K562 (cell line): Measurements from ENCODE around the gene LRRC71. TPM values are rescaled to one million over a fixed set of nuclear protein-coding genes. Genes with fewer than 3 reads are reported as not detected.

Experiments
- DNMT1 ChIP-seq: fragments of 450-650 bp; IDR thresholded peaks from 2 replicates; pipeline ENCODE4 v1.6.1; 2016; ENCODE audit warnings: antibody characterized with exemption, mild to moderate bottlenecking
- FOXA3 ChIP-seq, 2 experiments: fragments of 450-650 bp in 1 of 2; sonication (generic) in 1 of 2; formaldehyde crosslinking; IDR thresholded peaks in 1 of 2; conservative IDR thresholded peaks in 1 of 2; 2 replicates each; pipeline versions ENCODE4 v1.4.0 to v1.8.0; 2020 to 2022; ENCODE audit warnings: mild to moderate bottlenecking in 2 of 2, missing genetic modification reagents in 1 of 2
- JUN ChIP-seq, 2 experiments: sonication (generic) in 1 of 2; formaldehyde crosslinking in 1 of 2; IDR thresholded peaks; 2 replicates each; pipeline versions ENCODE4 v1.6.1 to v1.8.0; 2012 to 2022; ENCODE audit warnings: borderline replicate concordance in 2 of 2, mild to moderate bottlenecking in 2 of 2, improper control_type of control experiment in 1 of 2, low read depth in 1 of 2, low read length in 1 of 2, missing genetic modification reagents in 1 of 2
- KLF16 ChIP-seq: IDR thresholded peaks from 2 replicates; pipeline ENCODE4 v1.6.1; 2016; ENCODE audit warnings: antibody characterized with exemption
- MBD2 ChIP-seq: sonication (generic); IDR thresholded peaks from 2 replicates; pipeline ENCODE4 v1.6.1; 2016; ENCODE audit warnings: low read depth, borderline replicate concordance
- RB1 ChIP-seq: fragments of 450-650 bp; IDR thresholded peaks from 2 replicates; pipeline ENCODE4 v1.6.1; 2017; ENCODE audit warnings: low read depth, mild to moderate bottlenecking
- RBFOX2 ChIP-seq: fragments of 200-400 bp; formaldehyde crosslinking; IDR thresholded peaks from 2 replicates; pipeline ENCODE4 v1.6.1; 2017; ENCODE audit warnings: low read depth, mild to moderate bottlenecking, low read length, moderate library complexity
- ZFPM2 ChIP-seq: fragments of 250-450 bp; sonication (Bioruptor Pico); IDR thresholded peaks from 2 replicates; pipeline ENCODE4 v1.5.1; 2022; ENCODE audit warnings: mild to moderate bottlenecking
- ZNF134 ChIP-seq: fragments of 250-450 bp; sonication (Bioruptor Pico); conservative IDR thresholded peaks from 2 replicates; pipeline ENCODE4 v1.4.0; 2020
- ZNF436 ChIP-seq: fragments of 250-450, 450-650 bp; sonication (Bioruptor Pico); formaldehyde crosslinking; IDR thresholded peaks from 2 replicates; pipeline ENCODE4 v1.7.0; 2020; ENCODE audit warnings: mild to moderate bottlenecking
- polyA plus RNA-seq, 8 experiments: library from polyadenylated mRNA; depleted of rRNA in 4 of 8; stranded (reverse) in 5 of 8; unstranded in 3 of 8; fragments of >200 nt; fragmentation: Nextera tagmentation in 2 of 8; fragmentation: Illumina TruSeq in 1 of 8; extraction: Ambion mirVana in 2 of 8; extraction: Trizol in 1 of 8; gene quantifications; 2 replicates each; pipeline versions ENCODE4 v1.2.1 to v1.2.3, GENCODE V29; 2011 to 2014; ENCODE audit warnings: inconsistent platforms in 1 of 8, missing spikeins in 1 of 8
- total RNA-seq, 7 experiments: library from RNA; depleted of rRNA in 6 of 7; stranded (reverse); fragments of >200 nt in 6 of 7; fragmentation: Illumina TruSeq in 2 of 7; extraction: Trizol in 2 of 7; gene quantifications; 2 replicates each; pipeline versions ENCODE4 v1.2.1 to v1.2.3, GENCODE V29; 2011 to 2021; ENCODE audit warnings: low replicate concordance in 1 of 7
- TF ChIP-seq, protein P1 (sequence below): fragments of 250-450 bp; sonication (Bioruptor Pico); IDR thresholded peaks from 2 replicates; pipeline ENCODE4 v1.5.1; 2021; ENCODE audit warnings: mild to moderate bottlenecking
- TF ChIP-seq, protein P2 (sequence below): fragments of 450-650 bp; IDR thresholded peaks from 2 replicates; pipeline ENCODE4 v1.6.1; 2017; ENCODE audit warnings: antibody characterized with exemption, mild to moderate bottlenecking
- TF ChIP-seq, protein P3 (sequence below): sonication (generic); formaldehyde crosslinking; IDR thresholded peaks from 2 replicates; pipeline ENCODE4 v1.8.1; 2022; ENCODE audit warnings: missing genetic modification reagents
- TF ChIP-seq, protein P4 (sequence below): fragments of 250-450 bp; sonication (Bioruptor Pico); IDR thresholded peaks from 2 replicates; pipeline ENCODE4 v1.4.0; 2020
- TF ChIP-seq, protein P5 (sequence below): IDR thresholded peaks from 2 replicates; pipeline ENCODE4 v1.6.1; 2011; ENCODE audit warnings: borderline replicate concordance, low read depth, mild to moderate bottlenecking, moderate library complexity, low read length; ENCODE audit not compliant: insufficient read depth, poor library complexity, severe bottlenecking
- TF ChIP-seq, protein P6 (sequence below): fragments of 450-650 bp; IDR thresholded peaks from 2 replicates; pipeline ENCODE4 v1.6.1; 2016; ENCODE audit warnings: missing biosample characterization, missing genetic modification characterization

Gene LRRC71
- total and polyA plus RNA-seq, 9 of the 15 experiments (the other 6 are each of a cell fraction or from before 2014, with no cell fraction given): 0.06 to 1.2 (median 0.51) TPM; not detected in 1

DNA sequence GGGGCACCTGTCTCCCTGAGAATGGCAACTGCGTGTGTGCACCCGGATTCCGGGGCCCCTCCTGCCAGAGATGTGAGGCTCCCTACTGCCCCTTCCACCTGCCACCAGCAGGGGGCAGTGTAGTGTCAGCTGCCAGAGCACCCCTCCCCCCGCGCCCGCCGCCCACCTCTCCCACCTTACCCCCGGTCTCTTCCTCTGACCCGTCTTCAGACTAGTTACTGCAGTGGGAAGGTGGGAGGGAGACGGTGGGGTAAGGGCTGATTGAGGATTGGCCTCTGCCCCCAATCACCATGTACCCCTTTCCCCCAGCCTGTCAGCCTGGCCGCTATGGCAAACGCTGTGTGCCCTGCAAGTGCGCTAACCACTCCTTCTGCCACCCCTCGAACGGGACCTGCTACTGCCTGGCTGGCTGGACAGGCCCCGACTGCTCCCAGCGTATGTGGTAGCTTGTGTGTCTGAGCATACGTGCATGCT is 10.1 kb upstream of the LRRC71 start (continued):
- TF ChIP-seq ZFPM2 (CRISPR knock-in tag) (no peak), ZNF436 (CRISPR knock-in tag) (no peak), DNMT1 (no peak), MBD2 (no peak), RB1 (peak; percentile 63), FOXA3 (CRISPR knock-in tag; conservative IDR thresholded peaks at IDR 0.05 in 1 of 2, IDR thresholded peaks at IDR 0.05 in 1 of 2) (no peak), JUN (IDR thresholded peaks at IDR 0.05; ENCODE audit: borderline replicate concordance, low read depth, low read length) (no peak), JUN (CRISPR knock-in tag; IDR thresholded peaks at IDR 0.05; ENCODE audit: borderline replicate concordance) (no peak), KLF16 (peak; percentile 46; the same call in 1 of the 2 replicates), RBFOX2 (0 out of 2 replicates have a peak, but pooled peaks have one; percentile 15), ZNF134 (CRISPR knock-in tag) (no peak)
- TF ChIP-seq, protein P1, sequence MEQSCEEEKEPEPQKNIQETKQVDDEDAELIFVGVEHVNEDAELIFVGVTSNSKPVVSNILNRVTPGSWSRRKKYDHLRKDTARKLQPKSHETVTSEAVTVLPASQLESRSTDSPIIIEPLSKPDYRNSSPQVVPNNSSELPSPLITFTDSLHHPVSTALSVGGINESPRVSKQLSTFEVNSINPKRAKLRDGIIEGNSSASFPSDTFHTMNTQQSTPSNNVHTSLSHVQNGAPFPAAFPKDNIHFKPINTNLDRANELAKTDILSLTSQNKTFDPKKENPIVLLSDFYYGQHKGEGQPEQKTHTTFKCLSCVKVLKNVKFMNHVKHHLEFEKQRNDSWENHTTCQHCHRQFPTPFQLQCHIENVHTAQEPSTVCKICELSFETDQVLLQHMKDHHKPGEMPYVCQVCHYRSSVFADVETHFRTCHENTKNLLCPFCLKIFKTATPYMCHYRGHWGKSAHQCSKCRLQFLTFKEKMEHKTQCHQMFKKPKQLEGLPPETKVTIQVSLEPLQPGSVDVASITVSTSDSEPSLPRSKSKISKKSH (CRISPR knock-in tag): no peak
- TF ChIP-seq, protein P2, sequence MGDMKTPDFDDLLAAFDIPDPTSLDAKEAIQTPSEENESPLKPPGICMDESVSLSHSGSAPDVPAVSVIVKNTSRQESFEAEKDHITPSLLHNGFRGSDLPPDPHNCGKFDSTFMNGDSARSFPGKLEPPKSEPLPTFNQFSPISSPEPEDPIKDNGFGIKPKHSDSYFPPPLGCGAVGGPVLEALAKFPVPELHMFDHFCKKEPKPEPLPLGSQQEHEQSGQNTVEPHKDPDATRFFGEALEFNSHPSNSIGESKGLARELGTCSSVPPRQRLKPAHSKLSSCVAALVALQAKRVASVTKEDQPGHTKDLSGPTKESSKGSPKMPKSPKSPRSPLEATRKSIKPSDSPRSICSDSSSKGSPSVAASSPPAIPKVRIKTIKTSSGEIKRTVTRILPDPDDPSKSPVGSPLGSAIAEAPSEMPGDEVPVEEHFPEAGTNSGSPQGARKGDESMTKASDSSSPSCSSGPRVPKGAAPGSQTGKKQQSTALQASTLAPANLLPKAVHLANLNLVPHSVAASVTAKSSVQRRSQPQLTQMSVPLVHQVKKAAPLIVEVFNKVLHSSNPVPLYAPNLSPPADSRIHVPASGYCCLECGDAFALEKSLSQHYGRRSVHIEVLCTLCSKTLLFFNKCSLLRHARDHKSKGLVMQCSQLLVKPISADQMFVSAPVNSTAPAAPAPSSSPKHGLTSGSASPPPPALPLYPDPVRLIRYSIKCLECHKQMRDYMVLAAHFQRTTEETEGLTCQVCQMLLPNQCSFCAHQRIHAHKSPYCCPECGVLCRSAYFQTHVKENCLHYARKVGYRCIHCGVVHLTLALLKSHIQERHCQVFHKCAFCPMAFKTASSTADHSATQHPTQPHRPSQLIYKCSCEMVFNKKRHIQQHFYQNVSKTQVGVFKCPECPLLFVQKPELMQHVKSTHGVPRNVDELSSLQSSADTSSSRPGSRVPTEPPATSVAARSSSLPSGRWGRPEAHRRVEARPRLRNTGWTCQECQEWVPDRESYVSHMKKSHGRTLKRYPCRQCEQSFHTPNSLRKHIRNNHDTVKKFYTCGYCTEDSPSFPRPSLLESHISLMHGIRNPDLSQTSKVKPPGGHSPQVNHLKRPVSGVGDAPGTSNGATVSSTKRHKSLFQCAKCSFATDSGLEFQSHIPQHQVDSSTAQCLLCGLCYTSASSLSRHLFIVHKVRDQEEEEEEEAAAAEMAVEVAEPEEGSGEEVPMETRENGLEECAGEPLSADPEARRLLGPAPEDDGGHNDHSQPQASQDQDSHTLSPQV: no peak
- TF ChIP-seq, protein P3, sequence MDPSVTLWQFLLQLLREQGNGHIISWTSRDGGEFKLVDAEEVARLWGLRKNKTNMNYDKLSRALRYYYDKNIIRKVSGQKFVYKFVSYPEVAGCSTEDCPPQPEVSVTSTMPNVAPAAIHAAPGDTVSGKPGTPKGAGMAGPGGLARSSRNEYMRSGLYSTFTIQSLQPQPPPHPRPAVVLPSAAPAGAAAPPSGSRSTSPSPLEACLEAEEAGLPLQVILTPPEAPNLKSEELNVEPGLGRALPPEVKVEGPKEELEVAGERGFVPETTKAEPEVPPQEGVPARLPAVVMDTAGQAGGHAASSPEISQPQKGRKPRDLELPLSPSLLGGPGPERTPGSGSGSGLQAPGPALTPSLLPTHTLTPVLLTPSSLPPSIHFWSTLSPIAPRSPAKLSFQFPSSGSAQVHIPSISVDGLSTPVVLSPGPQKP (CRISPR knock-in tag): no peak
- TF ChIP-seq, protein P4, sequence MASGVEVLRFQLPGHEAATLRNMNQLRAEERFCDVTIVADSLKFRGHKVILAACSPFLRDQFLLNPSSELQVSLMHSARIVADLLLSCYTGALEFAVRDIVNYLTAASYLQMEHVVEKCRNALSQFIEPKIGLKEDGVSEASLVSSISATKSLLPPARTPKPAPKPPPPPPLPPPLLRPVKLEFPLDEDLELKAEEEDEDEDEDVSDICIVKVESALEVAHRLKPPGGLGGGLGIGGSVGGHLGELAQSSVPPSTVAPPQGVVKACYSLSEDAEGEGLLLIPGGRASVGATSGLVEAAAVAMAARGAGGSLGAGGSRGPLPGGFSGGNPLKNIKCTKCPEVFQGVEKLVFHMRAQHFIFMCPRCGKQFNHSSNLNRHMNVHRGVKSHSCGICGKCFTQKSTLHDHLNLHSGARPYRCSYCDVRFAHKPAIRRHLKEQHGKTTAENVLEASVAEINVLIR (CRISPR knock-in tag): no peak
- TF ChIP-seq, protein P5, sequence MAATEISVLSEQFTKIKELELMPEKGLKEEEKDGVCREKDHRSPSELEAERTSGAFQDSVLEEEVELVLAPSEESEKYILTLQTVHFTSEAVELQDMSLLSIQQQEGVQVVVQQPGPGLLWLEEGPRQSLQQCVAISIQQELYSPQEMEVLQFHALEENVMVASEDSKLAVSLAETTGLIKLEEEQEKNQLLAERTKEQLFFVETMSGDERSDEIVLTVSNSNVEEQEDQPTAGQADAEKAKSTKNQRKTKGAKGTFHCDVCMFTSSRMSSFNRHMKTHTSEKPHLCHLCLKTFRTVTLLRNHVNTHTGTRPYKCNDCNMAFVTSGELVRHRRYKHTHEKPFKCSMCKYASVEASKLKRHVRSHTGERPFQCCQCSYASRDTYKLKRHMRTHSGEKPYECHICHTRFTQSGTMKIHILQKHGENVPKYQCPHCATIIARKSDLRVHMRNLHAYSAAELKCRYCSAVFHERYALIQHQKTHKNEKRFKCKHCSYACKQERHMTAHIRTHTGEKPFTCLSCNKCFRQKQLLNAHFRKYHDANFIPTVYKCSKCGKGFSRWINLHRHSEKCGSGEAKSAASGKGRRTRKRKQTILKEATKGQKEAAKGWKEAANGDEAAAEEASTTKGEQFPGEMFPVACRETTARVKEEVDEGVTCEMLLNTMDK: peak; percentile 65
- TF ChIP-seq, protein P6, sequence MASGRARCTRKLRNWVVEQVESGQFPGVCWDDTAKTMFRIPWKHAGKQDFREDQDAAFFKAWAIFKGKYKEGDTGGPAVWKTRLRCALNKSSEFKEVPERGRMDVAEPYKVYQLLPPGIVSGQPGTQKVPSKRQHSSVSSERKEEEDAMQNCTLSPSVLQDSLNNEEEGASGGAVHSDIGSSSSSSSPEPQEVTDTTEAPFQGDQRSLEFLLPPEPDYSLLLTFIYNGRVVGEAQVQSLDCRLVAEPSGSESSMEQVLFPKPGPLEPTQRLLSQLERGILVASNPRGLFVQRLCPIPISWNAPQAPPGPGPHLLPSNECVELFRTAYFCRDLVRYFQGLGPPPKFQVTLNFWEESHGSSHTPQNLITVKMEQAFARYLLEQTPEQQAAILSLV (tag): no peak
